ENCODE data around the gene CNTNAP5.

CNTNAP5 gene

GRCh38 chr2:124514236-124514635 lies 489.1 kb downstream of the CNTNAP5 start:
- Histone ChIP-seq H3K27ac (ENCODE audit: low read length) (no peak overlapping the region), H3K27me3 (ENCODE audit: low read depth, low read length) (no peaks in the 10 kb centered on the region), H3K9ac (ENCODE audit: low read length) (no peak overlapping the region), H4K20me1 (ENCODE audit: insufficient read depth, low read length) (no peaks in the 10 kb centered on the region), H3K9me3 (ENCODE audit: insufficient read depth, low read length) (no peaks in the 10 kb centered on the region), H3K4me2 (ENCODE audit: low read length) (no peak overlapping the region), H2AFZ (ENCODE audit: low read depth, low read length) (no peak overlapping the region), H3K4me3 (ENCODE audit: low read length) (no peak overlapping the region), H3K36me3 (replicated peaks; ENCODE audit: low read depth, low read length) (no peaks in the 10 kb centered on the region), H3K79me2 (ENCODE audit: low read length) (no peaks in the 10 kb centered on the region), H3K4me1 (ENCODE audit: low read length) (no peaks in the 10 kb centered on the region; the same call in 1 of the 2 replicates)
- TF ChIP-seq EZH2phosphoT487 (IDR thresholded peaks at IDR 0.05; ENCODE audit: low read depth), result no peak
- TF ChIP-seq, protein P1, sequence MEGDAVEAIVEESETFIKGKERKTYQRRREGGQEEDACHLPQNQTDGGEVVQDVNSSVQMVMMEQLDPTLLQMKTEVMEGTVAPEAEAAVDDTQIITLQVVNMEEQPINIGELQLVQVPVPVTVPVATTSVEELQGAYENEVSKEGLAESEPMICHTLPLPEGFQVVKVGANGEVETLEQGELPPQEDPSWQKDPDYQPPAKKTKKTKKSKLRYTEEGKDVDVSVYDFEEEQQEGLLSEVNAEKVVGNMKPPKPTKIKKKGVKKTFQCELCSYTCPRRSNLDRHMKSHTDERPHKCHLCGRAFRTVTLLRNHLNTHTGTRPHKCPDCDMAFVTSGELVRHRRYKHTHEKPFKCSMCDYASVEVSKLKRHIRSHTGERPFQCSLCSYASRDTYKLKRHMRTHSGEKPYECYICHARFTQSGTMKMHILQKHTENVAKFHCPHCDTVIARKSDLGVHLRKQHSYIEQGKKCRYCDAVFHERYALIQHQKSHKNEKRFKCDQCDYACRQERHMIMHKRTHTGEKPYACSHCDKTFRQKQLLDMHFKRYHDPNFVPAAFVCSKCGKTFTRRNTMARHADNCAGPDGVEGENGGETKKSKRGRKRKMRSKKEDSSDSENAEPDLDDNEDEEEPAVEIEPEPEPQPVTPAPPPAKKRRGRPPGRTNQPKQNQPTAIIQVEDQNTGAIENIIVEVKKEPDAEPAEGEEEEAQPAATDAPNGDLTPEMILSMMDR (IDR thresholded peaks at IDR 0.05; ENCODE audit: low read depth, low read length), result no peak

- H3K27ac ChIP-seq (ENCODE audit: low read length), result no peak overlapping the region
- no peak for TF ChIP-seq EZH2phosphoT487 (IDR thresholded peaks at IDR 0.05; ENCODE audit: low read depth)
- TF ChIP-seq, protein P1 (IDR thresholded peaks at IDR 0.05; ENCODE audit: low read depth, low read length), result no peak
- H3K4me3 ChIP-seq (ENCODE audit: low read length), result no peak overlapping the region
- no peak overlapping the region for H3K4me2 ChIP-seq (ENCODE audit: low read length)
- H4K20me1 ChIP-seq (ENCODE audit: insufficient read depth, low read length), result no peaks in the 10 kb centered on the region
- H2AFZ ChIP-seq (ENCODE audit: low read depth, low read length), result no peak overlapping the region
- H3K9ac ChIP-seq (ENCODE audit: low read length), result no peak overlapping the region
- H3K79me2 ChIP-seq (ENCODE audit: low read length), result no peaks in the 10 kb centered on the region
- no peaks in the 10 kb centered on the region for H3K4me1 ChIP-seq (ENCODE audit: low read length)
- no peaks in the 10 kb centered on the region for H3K27me3 ChIP-seq (ENCODE audit: low read depth, low read length)
- H3K36me3 ChIP-seq (replicated peaks; ENCODE audit: low read depth, low read length), result no peaks in the 10 kb centered on the region
- H3K9me3 ChIP-seq (ENCODE audit: insufficient read depth, low read length), result no peaks in the 10 kb centered on the region
Observed at GRCh38 chr2:124520953-124521352, 495.9 kb downstream of the CNTNAP5 start.

- H3K27ac ChIP-seq (ENCODE audit: low read length), result no peak overlapping the region
- no peaks in the 10 kb centered on the region for H3K79me2 ChIP-seq (ENCODE audit: low read length)
- peaks cover 3% of the 10 kb centered on the region; the same call in 1 of the 2 replicates for H3K4me1 ChIP-seq (ENCODE audit: low read length)
- TF ChIP-seq, protein P1 (IDR thresholded peaks at IDR 0.05; ENCODE audit: low read depth, low read length), result no peak
- TF ChIP-seq EZH2phosphoT487 (IDR thresholded peaks at IDR 0.05; ENCODE audit: low read depth), result no peak
- no peaks in the 10 kb centered on the region for H3K36me3 ChIP-seq (replicated peaks; ENCODE audit: low read depth, low read length)
- H3K27me3 ChIP-seq (ENCODE audit: low read depth, low read length), result no peaks in the 10 kb centered on the region
- H3K9me3 ChIP-seq (ENCODE audit: insufficient read depth, low read length), result no peaks in the 10 kb centered on the region
- no peak overlapping the region for H3K4me3 ChIP-seq (ENCODE audit: low read length)
- no peak overlapping the region for H3K4me2 ChIP-seq (ENCODE audit: low read length)
- H4K20me1 ChIP-seq (ENCODE audit: insufficient read depth, low read length), result no peaks in the 10 kb centered on the region
- H3K9ac ChIP-seq (ENCODE audit: low read length), result no peak overlapping the region
- H2AFZ ChIP-seq (ENCODE audit: low read depth, low read length), result no peak overlapping the region
Observed at GRCh38 chr2:124523096-124523495, 498.0 kb downstream of the CNTNAP5 start.

GRCh38 chr2:124524155-124524915 lies 499.2 kb downstream of the CNTNAP5 start:
- H4K20me1 ChIP-seq (ENCODE audit: insufficient read depth, low read length), result no peaks in the 10 kb centered on the region
- H3K4me2 ChIP-seq (ENCODE audit: low read length), result no peak overlapping the region
- no peaks in the 10 kb centered on the region for H3K27me3 ChIP-seq (ENCODE audit: low read depth, low read length)
- no peaks in the 10 kb centered on the region for H3K36me3 ChIP-seq (replicated peaks; ENCODE audit: low read depth, low read length)
- no peak overlapping the region for H2AFZ ChIP-seq (ENCODE audit: low read depth, low read length)
- no peak overlapping the region for H3K4me3 ChIP-seq (ENCODE audit: low read length)
- H3K9ac ChIP-seq (ENCODE audit: low read length), result no peak overlapping the region
- H3K27ac ChIP-seq (ENCODE audit: low read length), result no peak overlapping the region
- no peaks in the 10 kb centered on the region for H3K79me2 ChIP-seq (ENCODE audit: low read length)
- H3K9me3 ChIP-seq (ENCODE audit: insufficient read depth, low read length), result no peaks in the 10 kb centered on the region
- TF ChIP-seq, protein P1 (IDR thresholded peaks at IDR 0.05; ENCODE audit: low read depth, low read length), result no peak
- TF ChIP-seq EZH2phosphoT487 (IDR thresholded peaks at IDR 0.05; ENCODE audit: low read depth), result no peak
- H3K4me1 ChIP-seq (ENCODE audit: low read length), result peaks cover 15% of the 10 kb centered on the region
